Caco-2 (cell line): ENCODE measurements around the gene TCF12. TPM values are rescaled to one million over a fixed set of nuclear protein-coding genes. Genes with fewer than 3 reads are reported as not detected.

Experiments
- BruUV-seq: library from RNA; stranded (reverse); fragments of 400-500 nt; replicated peaks from 2 replicates; lab custom pipeline; 2021; lab: Mats Ljungman, UMichigan
- CTCF ChIA-PET: fragments of 300-600 bp; sonication (Branson Sonifier 250); formaldehyde crosslinking; loops from one replicate; lab custom pipeline; 2022; ENCODE audit warnings: antibody characterized with exemption; lab: Charles Lee
- POLR2A ChIA-PET: fragments of 300-600 bp; sonication (Branson Sonifier 250); formaldehyde crosslinking; loops from one replicate; lab custom pipeline; 2022; ENCODE audit warnings: antibody characterized with exemption; lab: Charles Lee
- DNase-seq, 2 experiments: peaks; one replicate each; pipeline versions ENCODE4 v3.0.0 to v3.0.0-alpha.2; 2020 to 2022
- H3K27me3 ChIP-seq: replicated peaks from 2 replicates; pipeline ENCODE4 v1.6.0; 2011; ENCODE audit warnings: low read length; ENCODE audit not compliant: control insufficient read depth, insufficient read depth
- H3K36me3 ChIP-seq: 2 replicates; pipeline ENCODE4 v1.5.1; 2011; ENCODE audit warnings: low read length; ENCODE audit not compliant: control insufficient read depth, insufficient read depth
- H3K4me1 ChIP-seq: fragments of 250-450 bp; sonication (Bioruptor Pico); 2 replicates; pipeline ENCODE4 v1.5.1; 2020; ENCODE audit warnings: mild to moderate bottlenecking
- H3K4me3 ChIP-seq: 2 replicates; pipeline ENCODE4 v1.5.1; 2011; ENCODE audit warnings: low read depth, mild to moderate bottlenecking, control low read depth, low read length
- H3K9me3 ChIP-seq: fragments of 250-450 bp; sonication (Bioruptor Pico); 2 replicates; pipeline ENCODE4 v1.5.1; 2020; ENCODE audit warnings: mild to moderate bottlenecking, moderate library complexity
- H3K27ac Mint-ChIP-seq: one replicate; pipeline ENCODE4 v1.8.0; 2022; ENCODE audit warnings: mixed read lengths; ENCODE audit not compliant: unreplicated experiment
- H3K27me3 Mint-ChIP-seq: one replicate; pipeline ENCODE4 v1.8.0; 2022; ENCODE audit warnings: mixed read lengths; ENCODE audit not compliant: insufficient read depth, unreplicated experiment
- H3K36me3 Mint-ChIP-seq: one replicate; pipeline ENCODE4 v1.8.0; 2022; ENCODE audit warnings: mild to moderate bottlenecking, mixed read lengths; ENCODE audit not compliant: insufficient read depth, unreplicated experiment
- H3K4me1 Mint-ChIP-seq: one replicate; pipeline ENCODE4 v1.8.0; 2022; ENCODE audit warnings: low read depth, mixed read lengths; ENCODE audit not compliant: unreplicated experiment
- H3K4me3 Mint-ChIP-seq: one replicate; pipeline ENCODE4 v1.8.0; 2022; ENCODE audit warnings: mild to moderate bottlenecking, moderate library complexity, mixed read lengths; ENCODE audit not compliant: unreplicated experiment
- H3K9me3 Mint-ChIP-seq: one replicate; pipeline ENCODE4 v1.8.0; 2022; ENCODE audit warnings: mixed read lengths; ENCODE audit not compliant: unreplicated experiment
- intact Hi-C: fragments of 100-400 bp; cut with micrococcal nuclease; formaldehyde crosslinking; loops from one replicate; pipeline ENCODE4 v1.10.0; 2022; ENCODE audit not compliant: unreplicated experiment
- total RNA-seq: library from RNA; stranded (reverse); gene quantifications from 2 replicates; pipeline ENCODE4 v1.2.3, GENCODE V29; 2022
- TF ChIP-seq, protein P1 (sequence below), 2 experiments: fragments of 200-600 bp in 1 of 2; IDR thresholded peaks; 1 replicate in 1 of 2; 2 replicates in 1 of 2; pipeline versions ENCODE4 v1.5.1 to v1.8.0; 2011 to 2022; ENCODE audit warnings: antibody characterized with exemption in 1 of 2, control low read depth in 1 of 2, inconsistent platforms in 1 of 2, low read depth in 1 of 2, low read length in 1 of 2, mild to moderate bottlenecking in 1 of 2, moderate library complexity in 1 of 2; ENCODE audit not compliant: insufficient read depth in 1 of 2, severe bottlenecking in 1 of 2, unreplicated experiment in 1 of 2

Gene TCF12
- total RNA-seq, 1 experiment from 2014 or later: 64.4 TPM

DNA sequence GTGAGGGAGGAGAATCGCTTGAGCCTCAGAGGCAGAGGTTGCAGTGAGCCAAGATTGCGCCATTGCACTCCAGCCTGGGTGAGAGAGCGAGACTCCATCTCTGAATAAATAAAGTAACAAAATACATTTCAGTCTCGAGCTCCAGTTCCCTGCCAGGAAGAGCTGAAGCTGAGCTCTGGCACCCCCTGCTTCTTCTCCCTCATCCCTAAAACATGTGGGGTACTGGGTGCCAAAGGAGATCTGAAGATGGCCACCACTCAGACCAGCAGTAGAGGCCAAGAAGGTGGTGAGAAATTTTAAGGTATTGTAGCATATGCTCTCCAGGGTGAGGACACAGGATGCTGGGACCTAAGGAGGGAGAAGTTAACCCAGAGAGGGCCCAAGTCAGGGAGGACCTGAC is 382.9 kb downstream of the TCF12 start:
- BruUV-seq: no TSS peak
- no peaks in the 10 kb centered on the region for H3K27me3 Mint-ChIP-seq
- H3K36me3 ChIP-seq: no peaks in the 10 kb centered on the region; the same call in 1 of the 2 replicates
- no peak for DNase-seq
- CTCF ChIA-PET: no interaction called here
- H3K36me3 Mint-ChIP-seq: peaks cover 7% of the 10 kb centered on the region
- H3K27ac Mint-ChIP-seq: no peak overlapping the region
- no peaks in the 10 kb centered on the region for H3K9me3 ChIP-seq
- H3K4me3 ChIP-seq: no peak overlapping the region
- H3K4me1 ChIP-seq: no peaks in the 10 kb centered on the region
- TF ChIP-seq, protein P1, sequence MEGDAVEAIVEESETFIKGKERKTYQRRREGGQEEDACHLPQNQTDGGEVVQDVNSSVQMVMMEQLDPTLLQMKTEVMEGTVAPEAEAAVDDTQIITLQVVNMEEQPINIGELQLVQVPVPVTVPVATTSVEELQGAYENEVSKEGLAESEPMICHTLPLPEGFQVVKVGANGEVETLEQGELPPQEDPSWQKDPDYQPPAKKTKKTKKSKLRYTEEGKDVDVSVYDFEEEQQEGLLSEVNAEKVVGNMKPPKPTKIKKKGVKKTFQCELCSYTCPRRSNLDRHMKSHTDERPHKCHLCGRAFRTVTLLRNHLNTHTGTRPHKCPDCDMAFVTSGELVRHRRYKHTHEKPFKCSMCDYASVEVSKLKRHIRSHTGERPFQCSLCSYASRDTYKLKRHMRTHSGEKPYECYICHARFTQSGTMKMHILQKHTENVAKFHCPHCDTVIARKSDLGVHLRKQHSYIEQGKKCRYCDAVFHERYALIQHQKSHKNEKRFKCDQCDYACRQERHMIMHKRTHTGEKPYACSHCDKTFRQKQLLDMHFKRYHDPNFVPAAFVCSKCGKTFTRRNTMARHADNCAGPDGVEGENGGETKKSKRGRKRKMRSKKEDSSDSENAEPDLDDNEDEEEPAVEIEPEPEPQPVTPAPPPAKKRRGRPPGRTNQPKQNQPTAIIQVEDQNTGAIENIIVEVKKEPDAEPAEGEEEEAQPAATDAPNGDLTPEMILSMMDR (IDR thresholded peaks at IDR 0.05; ENCODE audit: insufficient read depth in 1 of 2, low read depth in 1 of 2, low read length in 1 of 2, severe bottlenecking in 1 of 2, unreplicated experiment in 1 of 2): no peak
- H3K27me3 ChIP-seq: no peaks in the 10 kb centered on the region
- no peak overlapping the region for H3K4me3 Mint-ChIP-seq
- no peaks in the 10 kb centered on the region for H3K9me3 Mint-ChIP-seq
- POLR2A ChIA-PET: no interaction called here
- intact Hi-C loops: loop anchor here (10.0 kb wide), 1 partner anchor 807 kb away; no protein-coding TSS in a partner anchor
- H3K4me1 Mint-ChIP-seq: no peaks in the 10 kb centered on the region

GRCh38 chr15:57302640-57303257 is 384.3 kb downstream of the TCF12 start:
- TF ChIP-seq, protein P1 (IDR thresholded peaks at IDR 0.05; ENCODE audit: insufficient read depth in 1 of 2, low read depth in 1 of 2, low read length in 1 of 2, severe bottlenecking in 1 of 2, unreplicated experiment in 1 of 2): no peak
- Histone ChIP-seq H3K4me3 (no peak overlapping the region), H3K36me3 (no peaks in the 10 kb centered on the region), H3K9me3 (no peaks in the 10 kb centered on the region), H3K27me3 (no peaks in the 10 kb centered on the region), H3K4me1 (peaks cover 12% of the 10 kb centered on the region)
- no peaks in the 10 kb centered on the region for H3K9me3 Mint-ChIP-seq
- ChIA-PET POLR2A (no interaction called here), CTCF (no interaction called here)
- H3K27me3 Mint-ChIP-seq: no peaks in the 10 kb centered on the region
- no TSS peak for BruUV-seq
- no peak overlapping the region for H3K27ac Mint-ChIP-seq
- peaks cover under 1% of the 10 kb centered on the region for H3K4me1 Mint-ChIP-seq
- H3K4me3 Mint-ChIP-seq: no peak overlapping the region
- no peak for DNase-seq
- H3K36me3 Mint-ChIP-seq: peaks cover under 1% of the 10 kb centered on the region
- intact Hi-C loops: loop anchor here (10.0 kb wide), 1 partner anchor 808 kb away; no protein-coding TSS in a partner anchor

- peaks cover 7% of the 10 kb centered on the region for H3K4me1 Mint-ChIP-seq
- no peaks in the 10 kb centered on the region for H3K27me3 Mint-ChIP-seq
- H3K4me1 ChIP-seq: peaks cover 13% of the 10 kb centered on the region
- intact Hi-C loops: loop anchor here (10.0 kb wide), 1 partner anchor 810 kb away; no protein-coding TSS in a partner anchor
- no peak for DNase-seq
- no peak overlapping the region for H3K4me3 ChIP-seq
- no peaks in the 10 kb centered on the region for H3K36me3 ChIP-seq
- no peak overlapping the region for H3K4me3 Mint-ChIP-seq
- H3K27ac Mint-ChIP-seq: no peak overlapping the region
- POLR2A ChIA-PET: no interaction called here
- H3K9me3 ChIP-seq: no peaks in the 10 kb centered on the region
- H3K27me3 ChIP-seq: no peaks in the 10 kb centered on the region
- no TSS peak for BruUV-seq
- H3K36me3 Mint-ChIP-seq: no peaks in the 10 kb centered on the region
- CTCF ChIA-PET: no interaction called here
- TF ChIP-seq, protein P1 (IDR thresholded peaks at IDR 0.05; ENCODE audit: insufficient read depth in 1 of 2, low read depth in 1 of 2, low read length in 1 of 2, severe bottlenecking in 1 of 2, unreplicated experiment in 1 of 2): no peak
- no peaks in the 10 kb centered on the region for H3K9me3 Mint-ChIP-seq
Observed at GRCh38 chr15:57305009-57305408, 386.6 kb downstream of the TCF12 start.
